ENCODE results near the gene ANKRD52.
A peak's percentile ranks its signal among the peaks of the same experiment; 100 is the strongest.

ANKRD52 gene

GRCh38 chr12:56244494-56244893, 13.7 kb downstream of the ANKRD52 start:
- CTCF ChIA-PET, result no interaction called here
- no peak for TF ChIP-seq CTCF (conservative IDR thresholded peaks at IDR 0.05; ENCODE audit: low read depth)

GRCh38 chr12:56243731-56244181, 14.4 kb downstream of the ANKRD52 start:
- DNase-seq (ENCODE audit: low spot score), result no peak
- ChIA-PET CTCF (no interaction called here), POLR2A (ENCODE audit: low non-redundant PET) (no interaction called here)
- H3K27ac ChIP-seq, result peak overlapping the region; percentile 42
- TF ChIP-seq CTCF (conservative IDR thresholded peaks at IDR 0.05; ENCODE audit: low read depth), result no peak

More at GRCh38 chr12:56244494-56244893, 13.7 kb downstream of the ANKRD52 start:
- H3K27ac ChIP-seq, result peak overlapping the region; percentile 42
- POLR2A ChIA-PET (ENCODE audit: low non-redundant PET), result no interaction called here
- DNase-seq (ENCODE audit: low spot score), result no peak

- peak overlapping the region; percentile 42 for H3K27ac ChIP-seq
- CTCF ChIA-PET, result no interaction called here
- DNase-seq (ENCODE audit: low spot score), result no peak
- POLR2A ChIA-PET (ENCODE audit: low non-redundant PET), result no interaction called here
- TF ChIP-seq CTCF (conservative IDR thresholded peaks at IDR 0.05; ENCODE audit: low read depth), result no peak
These were observed 15.2 kb downstream of the ANKRD52 start for GRCh38 chr12:56242986-56243385.

- ChIA-PET CTCF (no interaction called here), POLR2A (ENCODE audit: low non-redundant PET) (no interaction called here)
- DNase-seq (ENCODE audit: low spot score), result no peak
- peak overlapping the region; percentile 13 for H3K27ac ChIP-seq
- TF ChIP-seq CTCF (conservative IDR thresholded peaks at IDR 0.05; ENCODE audit: low read depth), result no peak
These were observed 16.5 kb downstream of the ANKRD52 start for GRCh38 chr12:56241424-56242303.

- POLR2A ChIA-PET (ENCODE audit: low non-redundant PET), result no interaction called here
- no peak for DNase-seq (ENCODE audit: low spot score)
- no peak for TF ChIP-seq CTCF (conservative IDR thresholded peaks at IDR 0.05; ENCODE audit: low read depth)
- peak overlapping the region; percentile 18; the same call in 1 of the 2 replicates for H3K27ac ChIP-seq
- CTCF ChIA-PET, result interaction anchor here (0.6 to 1.4 kb wide), 2 partner anchors 11 to 31 kb away, joined by 3 read pairs; no protein-coding TSS in a partner anchor
These were observed 20.6 kb downstream of the ANKRD52 start for GRCh38 chr12:56237552-56237951.

GRCh38 chr12:56236985-56237384, 21.2 kb downstream of the ANKRD52 start:
- peak overlapping the region; percentile 18; the same call in 1 of the 2 replicates for H3K27ac ChIP-seq
- ChIA-PET CTCF (interaction anchor here (0.6 to 1.4 kb wide), 2 partner anchors 11 to 30 kb away, joined by 3 read pairs; no protein-coding TSS in a partner anchor), POLR2A (ENCODE audit: low non-redundant PET) (no interaction called here)
- DNase-seq (ENCODE audit: low spot score), result no peak
- TF ChIP-seq CTCF (conservative IDR thresholded peaks at IDR 0.05; ENCODE audit: low read depth), result no peak
